Central memory CD4-positive, alpha-beta T cell (primary cell): ENCODE measurements around the gene GLI1.
"Not testable (repeated sequence)": the region's sequence is repeated elsewhere in the genome, so short reads cannot be mapped to it uniquely, and the experiment has no call there.

ENCODE experiments used
- DNase-seq: peaks from one replicate; pipeline ENCODE4 v3.0.0; 2022

The GLI1 gene

DNA sequence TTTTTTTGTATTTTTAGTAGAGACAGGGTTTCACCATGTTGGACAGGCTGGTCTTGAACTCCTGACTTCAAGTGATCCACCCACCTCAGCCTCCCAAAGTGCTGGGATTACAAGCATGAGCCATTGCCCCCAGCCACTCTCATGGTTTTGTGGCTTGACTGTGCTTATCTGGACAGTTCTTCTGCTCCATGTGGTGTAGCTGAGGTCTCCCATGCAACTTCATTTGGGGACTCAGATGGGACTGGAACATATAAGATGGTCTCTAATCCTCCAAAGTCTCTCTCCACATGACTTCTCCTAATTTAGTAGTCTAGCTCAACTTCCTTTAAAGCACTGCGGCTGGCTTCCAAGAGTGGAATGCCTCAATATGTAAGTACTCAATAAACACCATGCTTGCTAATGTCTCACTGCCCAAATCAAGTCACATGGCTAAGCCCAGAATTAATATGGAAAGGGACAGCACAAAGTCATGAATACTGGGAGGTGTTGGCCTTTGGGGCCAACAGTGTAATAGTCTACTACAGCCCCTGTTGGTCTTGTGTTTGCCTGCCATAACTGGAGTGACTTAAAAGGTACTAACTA is 17.6 kb upstream of the GLI1 start:
- no peak for DNase-seq

DNA sequence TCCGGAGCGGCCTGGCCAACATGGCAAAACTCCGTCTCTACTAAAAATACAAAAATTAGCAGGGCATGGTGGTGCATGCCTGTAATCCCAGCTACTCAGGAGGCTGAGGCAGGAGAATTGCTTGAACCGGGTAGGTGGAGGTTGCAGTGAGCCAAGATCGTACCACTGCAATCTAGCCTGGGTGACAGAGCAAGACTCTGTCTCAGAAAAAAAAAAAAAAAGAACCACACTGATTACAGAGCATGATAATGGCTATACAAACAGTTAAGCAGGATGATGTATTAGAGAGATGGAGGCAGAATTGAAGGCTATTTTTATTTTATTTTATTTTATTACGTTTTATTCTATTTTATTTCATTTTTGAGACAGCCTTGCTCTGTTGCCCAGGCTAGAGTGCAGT is 15.2 kb upstream of the GLI1 start:
- not testable (repeated sequence) for DNase-seq

DNA sequence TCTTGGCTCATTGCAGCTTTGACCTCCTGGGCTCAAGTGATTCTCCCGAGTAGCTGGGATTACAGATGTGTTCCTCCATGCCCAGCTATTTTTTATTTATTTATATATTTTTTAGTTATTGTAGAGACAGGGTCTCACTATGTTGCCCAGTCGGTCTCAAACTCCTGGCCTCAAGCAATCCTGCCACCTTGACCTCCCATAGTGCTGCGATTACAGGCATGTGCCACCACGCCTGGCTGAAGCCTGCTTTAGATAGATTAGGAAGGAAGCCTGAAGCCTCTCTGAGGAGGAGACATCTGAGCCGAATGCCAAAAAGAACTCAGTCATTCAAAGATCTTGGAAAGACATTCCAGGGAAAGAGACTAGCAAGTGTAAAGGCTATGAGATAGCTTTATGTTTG is 14.8 kb upstream of the GLI1 start:
- no peak for DNase-seq

DNA sequence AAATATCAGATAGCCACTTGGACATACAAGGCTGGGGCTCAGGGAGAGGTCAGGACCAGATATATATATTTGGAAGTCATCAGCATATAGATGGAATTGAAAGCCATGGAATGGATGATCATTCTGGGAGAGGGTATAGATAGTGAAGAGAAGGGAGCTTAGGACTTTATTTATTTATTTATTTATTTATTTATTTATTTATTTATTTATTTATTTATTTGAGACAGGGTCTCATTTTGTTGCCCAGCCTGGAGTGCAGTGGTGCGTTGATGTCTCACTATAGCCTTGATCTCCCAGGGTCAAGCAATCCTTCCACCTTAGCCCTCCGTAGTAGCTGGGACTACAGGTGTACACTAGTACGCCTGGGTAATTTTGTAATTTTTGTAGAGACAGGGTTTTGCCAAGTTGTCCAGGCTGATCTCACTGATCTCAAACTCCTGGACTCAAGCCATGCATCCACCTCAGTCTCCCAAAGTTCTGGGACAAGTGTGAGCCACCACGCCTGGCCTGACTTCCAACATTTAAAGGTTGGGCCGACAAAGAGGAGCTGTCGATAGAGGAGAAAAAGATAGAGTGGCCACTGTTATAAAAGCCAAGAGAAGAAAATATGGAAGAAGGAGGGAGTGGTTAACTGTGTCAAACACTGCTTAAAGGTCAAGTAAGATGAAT is 13.2 kb upstream of the GLI1 start:
- DNase-seq, result no peak

DNA sequence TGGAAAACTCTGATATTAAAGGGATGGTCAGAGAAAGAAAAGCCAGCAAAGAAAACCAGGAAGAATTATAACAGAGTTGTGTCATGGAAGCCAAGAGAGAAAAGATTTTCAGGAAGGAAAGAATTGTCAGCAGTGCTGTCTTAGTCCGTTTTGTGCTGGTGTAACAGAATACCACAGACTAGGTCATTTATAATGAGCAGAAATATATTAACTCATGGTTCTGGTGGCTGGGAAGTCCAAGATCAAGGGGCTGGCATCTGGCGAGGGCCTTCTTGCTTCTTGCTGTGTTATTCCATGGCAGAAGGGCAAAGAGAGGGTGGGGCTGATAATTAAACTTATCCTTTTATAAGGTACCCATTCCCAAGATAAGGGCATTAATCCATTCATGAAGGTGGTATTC is 10.9 kb upstream of the GLI1 start:
- no peak for DNase-seq

- DNase-seq, result no peak
Observed at GRCh38 chr12:57449375-57449774, 10.2 kb upstream of the GLI1 start.

DNA sequence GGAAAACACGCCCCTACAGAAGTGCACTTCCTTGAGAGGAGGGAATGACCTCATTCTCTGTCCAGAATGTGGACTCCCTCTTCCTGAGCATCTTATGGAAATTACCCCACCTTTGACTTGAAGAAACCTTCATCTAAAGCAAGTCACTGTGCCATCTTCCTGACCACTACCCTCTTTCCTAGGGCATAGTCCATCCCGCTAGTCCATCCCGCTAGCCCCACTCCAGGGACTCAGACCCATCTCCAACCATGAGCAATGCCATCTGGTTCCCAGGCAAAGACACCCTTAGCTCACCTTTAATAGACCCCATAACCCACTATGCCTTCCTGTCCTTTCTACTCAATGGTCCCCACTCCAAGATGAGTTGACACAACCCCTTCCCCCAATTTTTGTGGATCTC is 9.5 kb upstream of the GLI1 start:
- DNase-seq, result no peak

DNA sequence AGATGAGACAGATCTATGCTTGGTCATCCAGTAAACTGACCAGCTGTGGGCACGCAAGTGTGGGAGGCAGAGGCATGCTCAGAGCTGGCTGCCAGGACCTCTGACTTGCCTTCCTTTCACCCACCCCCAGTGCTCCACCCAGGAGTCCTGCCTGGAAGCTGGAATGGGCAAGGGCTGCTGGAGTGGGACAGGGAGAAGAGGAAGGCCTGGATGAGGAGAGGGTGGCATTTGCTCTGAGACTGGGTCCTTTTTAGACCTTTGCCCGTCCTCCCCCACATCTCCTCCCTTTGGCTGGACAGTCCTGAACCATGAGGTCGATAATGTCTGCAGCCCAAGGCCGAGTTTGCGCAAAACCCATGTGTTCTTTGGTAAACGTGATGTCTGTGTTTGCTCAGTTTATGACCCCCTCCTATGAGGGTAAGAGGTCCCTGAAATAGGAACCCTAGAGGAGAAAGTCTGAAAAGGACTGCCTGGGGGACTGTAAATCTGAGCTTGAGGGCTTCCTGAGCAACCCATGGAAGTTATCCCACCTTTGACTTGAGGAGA is 8.3 kb upstream of the GLI1 start:
- no peak for DNase-seq

DNA sequence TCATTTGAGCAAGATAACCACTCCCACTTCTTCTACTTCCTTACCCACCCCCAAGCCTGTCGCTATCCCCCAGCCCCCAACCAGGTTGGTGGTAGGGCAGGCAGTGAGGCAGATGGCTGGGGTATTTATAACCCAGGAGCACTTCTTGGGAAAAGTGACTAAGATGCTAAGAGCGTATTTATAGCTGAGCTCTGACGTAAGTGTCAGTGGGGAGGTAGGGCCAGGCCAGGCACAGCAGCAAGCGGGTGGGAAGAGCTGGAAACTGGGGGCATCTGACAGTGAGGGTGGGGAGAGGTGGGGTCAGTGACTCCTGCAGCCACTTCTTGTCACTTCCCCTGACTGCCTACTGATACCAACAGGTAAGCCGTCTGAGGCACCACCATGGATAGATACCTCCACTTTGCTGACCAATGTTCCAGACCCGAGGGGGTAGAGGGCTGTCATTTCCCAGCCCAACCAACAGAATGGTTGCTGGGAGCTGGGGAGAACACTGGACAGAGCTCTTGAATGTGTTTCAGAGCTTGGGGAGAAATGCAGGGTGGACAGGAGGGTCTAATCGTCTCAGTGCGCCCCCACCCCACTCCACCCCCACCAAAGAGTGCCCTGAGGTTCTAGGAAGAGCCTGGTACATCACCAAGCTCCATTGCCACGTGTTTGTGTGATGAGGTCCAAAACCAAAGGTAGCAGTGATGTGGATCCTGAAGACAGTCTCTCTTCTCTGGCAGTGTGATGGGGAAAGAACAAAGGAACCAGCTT is 7.2 kb upstream of the GLI1 start:
- no peak for DNase-seq

GRCh38 chr12:57452937-57453509 is 6.6 kb upstream of the GLI1 start:
- DNase-seq, result no peak

GRCh38 chr12:57454213-57454565 is 5.4 kb upstream of the GLI1 start:
- DNase-seq, result no peak

- no peak for DNase-seq
Observed at GRCh38 chr12:57454566-57455373, 4.8 kb upstream of the GLI1 start, which contains the start of gene INHBE. Gene INHBE, plus strand, starts transcription at chr12:57455307. Its CDS starts 230 bp downstream, at chr12:57455537.

GRCh38 chr12:57455374-57456144 is 4.0 kb upstream of the GLI1 start:
- DNase-seq, result no peak

DNA sequence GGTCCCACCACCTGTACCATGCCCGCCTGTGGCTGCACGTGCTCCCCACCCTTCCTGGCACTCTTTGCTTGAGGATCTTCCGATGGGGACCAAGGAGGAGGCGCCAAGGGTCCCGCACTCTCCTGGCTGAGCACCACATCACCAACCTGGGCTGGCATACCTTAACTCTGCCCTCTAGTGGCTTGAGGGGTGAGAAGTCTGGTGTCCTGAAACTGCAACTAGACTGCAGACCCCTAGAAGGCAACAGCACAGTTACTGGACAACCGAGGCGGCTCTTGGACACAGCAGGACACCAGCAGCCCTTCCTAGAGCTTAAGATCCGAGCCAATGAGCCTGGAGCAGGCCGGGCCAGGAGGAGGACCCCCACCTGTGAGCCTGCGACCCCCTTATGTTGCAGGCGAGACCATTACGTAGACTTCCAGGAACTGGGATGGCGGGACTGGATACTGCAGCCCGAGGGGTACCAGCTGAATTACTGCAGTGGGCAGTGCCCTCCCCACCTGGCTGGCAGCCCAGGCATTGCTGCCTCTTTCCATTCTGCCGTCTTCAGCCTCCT is 3.4 kb upstream of the GLI1 start:
- DNase-seq, result peak; percentile 37

GRCh38 chr12:57456737-57457490 is 2.7 kb upstream of the GLI1 start:
- DNase-seq, result no peak

DNA sequence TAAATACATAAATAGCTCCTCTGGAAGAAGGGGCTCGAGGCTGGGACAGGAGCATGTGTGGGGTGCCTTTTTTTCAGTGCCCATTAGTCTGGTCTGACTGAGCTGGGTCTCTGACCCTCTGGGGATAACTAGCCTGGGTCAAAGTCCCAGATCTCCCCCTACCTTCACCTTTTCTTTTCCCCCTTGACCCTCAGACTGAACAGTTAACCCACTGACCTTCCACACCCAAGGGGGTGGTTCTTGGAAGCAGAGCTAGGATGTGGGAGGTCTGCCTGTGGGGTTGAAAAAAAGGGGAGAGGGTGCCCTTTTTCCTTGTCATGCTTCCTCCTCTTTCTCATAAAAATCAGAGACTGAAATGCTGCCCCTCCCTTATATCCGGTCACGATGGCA is 925 bp upstream of the GLI1 start:
- no peak for DNase-seq

DNA sequence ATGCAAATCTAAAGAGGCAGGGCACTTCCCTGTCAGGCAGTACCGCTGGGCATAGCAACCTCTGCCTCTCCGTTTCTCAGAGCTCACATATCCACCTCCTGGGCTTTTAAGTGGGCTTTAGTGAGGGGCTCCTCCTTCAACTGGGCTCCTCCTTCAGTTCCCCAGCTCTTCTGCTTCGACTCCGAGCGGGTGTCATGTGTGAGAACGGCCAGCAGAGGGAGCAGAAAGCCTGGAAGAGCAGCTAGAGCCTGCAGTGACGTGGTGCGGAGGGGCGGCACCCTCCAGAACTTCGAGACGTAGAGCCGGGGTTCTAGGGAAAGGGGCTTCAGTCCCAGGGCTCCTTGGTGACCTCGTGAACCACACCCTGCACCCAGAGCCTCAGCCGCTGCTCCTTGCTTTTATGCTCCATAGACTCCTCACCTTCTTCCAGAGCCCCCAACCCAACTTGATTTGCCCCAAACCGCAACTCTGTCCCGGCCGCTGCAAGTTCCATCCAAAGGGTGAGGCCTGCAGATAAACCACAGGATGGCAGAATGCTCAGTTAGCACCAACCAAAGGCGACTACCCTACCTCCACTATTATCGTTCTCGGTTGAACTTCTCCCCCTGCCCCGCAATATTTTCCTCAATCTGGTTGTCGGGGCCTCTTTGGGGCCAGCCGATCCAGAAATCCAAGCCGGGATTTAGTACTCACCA is 383 bp upstream of the GLI1 start:
- peak; percentile 90 for DNase-seq

- DNase-seq, result no peak
Observed at GRCh38 chr12:57460468-57460784, 841 bp downstream of the GLI1 start.

DNA sequence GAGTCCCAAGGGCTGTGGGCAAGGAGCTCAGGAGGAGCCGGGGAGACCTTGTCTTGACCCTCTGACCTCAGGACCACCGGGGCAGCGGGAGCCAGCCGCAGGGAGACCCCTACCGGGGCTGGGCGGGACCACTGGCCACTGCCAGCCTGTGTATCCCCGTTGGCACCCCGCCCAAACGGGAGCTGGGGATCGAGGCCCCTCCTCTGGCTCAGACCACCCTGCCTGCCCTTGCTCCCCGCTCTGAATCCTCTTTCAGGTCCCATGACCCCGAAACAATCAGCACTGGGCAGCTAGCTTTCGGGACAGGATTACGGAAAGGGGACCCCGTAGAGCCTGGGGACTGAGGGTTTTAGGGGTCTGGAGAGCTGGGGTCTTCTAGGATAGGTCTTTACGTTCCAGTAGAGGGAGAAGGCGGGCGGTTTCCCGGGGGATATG is 1.3 kb downstream of the GLI1 start:
- no peak for DNase-seq

DNA sequence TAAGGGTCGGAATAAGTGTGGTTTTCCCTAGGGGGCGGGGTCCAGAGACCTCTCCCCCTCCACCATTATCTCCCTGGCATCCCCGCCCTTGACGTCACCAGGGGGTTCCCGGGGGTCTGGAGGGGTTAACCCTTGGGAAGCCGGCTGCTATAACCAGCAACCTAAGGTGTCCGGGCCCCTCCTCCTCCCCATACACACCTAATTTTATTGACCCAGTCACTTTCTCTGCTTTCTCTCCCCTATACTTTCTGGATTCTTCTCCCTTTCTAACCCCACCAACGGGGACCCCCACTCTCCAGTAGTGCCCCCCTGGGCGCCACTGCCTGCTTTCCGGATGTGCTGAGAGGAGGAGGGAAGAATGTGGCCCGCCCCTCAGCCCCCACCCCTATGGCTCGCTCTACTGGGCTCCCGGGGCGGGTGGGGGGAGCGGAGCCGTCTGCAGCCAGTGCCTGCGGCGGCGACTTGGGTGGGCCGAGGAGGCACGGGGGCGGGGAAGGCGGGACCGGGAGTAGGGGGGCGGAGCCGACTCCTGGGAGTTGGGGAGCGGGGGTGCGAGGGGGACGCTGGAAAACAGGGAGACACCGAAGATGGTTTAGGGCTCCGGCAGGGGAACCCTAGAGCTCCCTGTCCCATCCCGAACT is 1.8 kb downstream of the GLI1 start:
- no peak for DNase-seq
